PC-3 (cell line): Measurements from ENCODE around the gene MLKL. TPM values are rescaled to one million over a fixed set of nuclear protein-coding genes. Genes with fewer than 3 reads are reported as not detected.
"Not testable (repeated sequence)": the region's sequence is repeated elsewhere in the genome, so short reads cannot be mapped to it uniquely, and the experiment has no call there.

Experiments
- ATAC-seq: fragments of 200-7000 bp; cut with Tn5 transposase; 2 replicates; pipeline ENCODE4 v1.9.1; 2020; ENCODE audit warnings: mild to moderate bottlenecking, moderate library complexity
- BruUV-seq: library from RNA; stranded (reverse); fragments of 400-500 nt; replicated peaks from 2 replicates; lab custom pipeline; 2021; lab: Mats Ljungman, UMichigan
- CTCF ChIA-PET: fragments of 300-600 bp; sonication (Branson Sonifier 250); formaldehyde crosslinking; loops from one replicate; lab custom pipeline; 2022; ENCODE audit warnings: antibody characterized with exemption; lab: Charles Lee
- POLR2A ChIA-PET: fragments of 300-600 bp; sonication (Branson Sonifier 250); formaldehyde crosslinking; loops from one replicate; lab custom pipeline; 2022; ENCODE audit warnings: antibody characterized with exemption; ENCODE audit not compliant: unreplicated experiment; lab: Charles Lee
- DNase-seq: peaks from one replicate; pipeline ENCODE4 v3.0.0-alpha.2; 2015
- H2AFZ ChIP-seq: fragments of 300-600 bp; sonication (generic); 2 replicates; pipeline ENCODE4 v1.6.0; 2016; ENCODE audit warnings: antibody characterized with exemption, low read length
- H3F3A ChIP-seq: fragments of 300-600 bp; sonication (generic); one replicate; pipeline ENCODE4 v1.6.0; 2017; ENCODE audit warnings: antibody characterized with exemption, low read length, control low read depth, mild to moderate bottlenecking; ENCODE audit not compliant: unreplicated experiment
- H3K27ac ChIP-seq: fragments of 300-600 bp; sonication (generic); 2 replicates; pipeline ENCODE4 v1.5.1; 2016; ENCODE audit warnings: mild to moderate bottlenecking, low read length
- H3K27me3 ChIP-seq: fragments of 300-600 bp; sonication (generic); 2 replicates; pipeline ENCODE4 v1.6.1; 2016; ENCODE audit warnings: low read length, mixed read lengths
- H3K36me3 ChIP-seq: fragments of 300-600 bp; sonication (generic); 2 replicates; pipeline ENCODE4 v1.6.1; 2016; ENCODE audit warnings: low read depth, mixed run types, low read length, mixed read lengths
- H3K4me1 ChIP-seq: fragments of 300-600 bp; sonication (generic); 2 replicates; pipeline ENCODE4 v1.5.1; 2016; ENCODE audit warnings: low read length; ENCODE audit not compliant: insufficient read depth
- H3K4me2 ChIP-seq: fragments of 300-600 bp; sonication (generic); 2 replicates; pipeline ENCODE4 v1.6.0; 2016; ENCODE audit warnings: low read length
- H3K4me3 ChIP-seq: fragments of 300-600 bp; sonication (generic); 2 replicates; pipeline ENCODE4 v1.5.1; 2016; ENCODE audit warnings: mild to moderate bottlenecking, low read length, mixed read lengths
- H3K79me2 ChIP-seq: fragments of 300-600 bp; sonication (generic); 2 replicates; pipeline ENCODE4 v1.6.1; 2017; ENCODE audit warnings: low read length, mixed read lengths
- H3K9ac ChIP-seq: fragments of 300-600 bp; sonication (generic); 2 replicates; pipeline ENCODE4 v1.6.0; 2016; ENCODE audit warnings: mild to moderate bottlenecking, low read length
- H3K9me2 ChIP-seq: fragments of 300-600 bp; sonication (generic); replicated peaks from 2 replicates; pipeline ENCODE4 v1.6.1; 2016; ENCODE audit warnings: mixed run types, low read length, mixed read lengths
- H3K9me3 ChIP-seq: fragments of 300-600 bp; sonication (generic); 2 replicates; pipeline ENCODE4 v1.6.1; 2016; ENCODE audit warnings: low read length, mixed read lengths
- H4K20me1 ChIP-seq: fragments of 300-600 bp; sonication (generic); 2 replicates; pipeline ENCODE4 v1.6.1; 2016; ENCODE audit warnings: low read length, mixed read lengths
- EZH2 ChIP-seq: fragments of 300-600 bp; sonication (generic); IDR thresholded peaks from one replicate; pipeline ENCODE4 v1.6.1; 2017; ENCODE audit warnings: antibody characterized with exemption, mild to moderate bottlenecking, low read length; ENCODE audit not compliant: unreplicated experiment
- EZH2phosphoT487 ChIP-seq: fragments of 300-600 bp; sonication (generic); IDR thresholded peaks from 2 replicates; pipeline ENCODE4 v1.6.1; 2018; ENCODE audit warnings: mild to moderate bottlenecking, antibody characterized with exemption, low read length, borderline replicate concordance
- intact Hi-C: fragments of 100-400 bp; cut with micrococcal nuclease; formaldehyde crosslinking; loops from 2 replicates; pipeline ENCODE4 v1.9.0; 2023
- total RNA-seq: library from RNA; depleted of rRNA; stranded (reverse); fragments of >200 nt; gene quantifications from 2 replicates; pipeline ENCODE4 v1.2.3, GENCODE V29; 2014
- TF ChIP-seq, protein P1 (sequence below): fragments of 300-600 bp; sonication (generic); conservative IDR thresholded peaks from 2 replicates; pipeline ENCODE4 v1.5.1; 2017; ENCODE audit warnings: antibody characterized with exemption, low read depth, mild to moderate bottlenecking, low read length

Gene MLKL
- total RNA-seq, 1 experiment from 2014 or later = 30.9 TPM

DNA sequence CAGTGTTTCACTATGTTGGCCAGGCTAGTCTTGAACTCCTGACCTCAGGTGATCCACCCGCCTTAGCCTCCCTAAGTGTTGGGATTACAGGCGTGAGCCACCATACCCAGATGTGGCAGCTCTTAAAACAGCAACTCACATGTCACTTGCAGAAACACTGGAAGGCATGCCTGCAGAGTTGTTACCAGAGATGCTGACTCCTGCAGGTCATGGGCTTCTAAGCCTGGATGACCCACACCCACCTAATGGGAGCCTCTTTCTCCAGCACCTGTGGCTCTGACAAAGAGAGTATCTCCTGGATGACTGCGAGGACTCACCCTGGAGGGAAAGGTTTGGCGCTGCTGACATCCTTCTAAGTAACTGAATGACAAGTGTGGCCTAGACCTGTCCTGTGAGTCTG, 22.8 kb downstream of the MLKL start:
- DNase-seq (no peak), ATAC-seq (no peak)
- no peaks in the 10 kb centered on the region for H3K79me2 ChIP-seq
- no peak overlapping the region for H3K4me2 ChIP-seq
- ChIA-PET CTCF (no interaction called here), POLR2A (no interaction called here)
- H3K9ac ChIP-seq = no peak overlapping the region
- H4K20me1 ChIP-seq = no peaks in the 10 kb centered on the region
- no peak for TF ChIP-seq EZH2phosphoT487
- TF ChIP-seq EZH2 = no peak
- TF ChIP-seq, protein P1, sequence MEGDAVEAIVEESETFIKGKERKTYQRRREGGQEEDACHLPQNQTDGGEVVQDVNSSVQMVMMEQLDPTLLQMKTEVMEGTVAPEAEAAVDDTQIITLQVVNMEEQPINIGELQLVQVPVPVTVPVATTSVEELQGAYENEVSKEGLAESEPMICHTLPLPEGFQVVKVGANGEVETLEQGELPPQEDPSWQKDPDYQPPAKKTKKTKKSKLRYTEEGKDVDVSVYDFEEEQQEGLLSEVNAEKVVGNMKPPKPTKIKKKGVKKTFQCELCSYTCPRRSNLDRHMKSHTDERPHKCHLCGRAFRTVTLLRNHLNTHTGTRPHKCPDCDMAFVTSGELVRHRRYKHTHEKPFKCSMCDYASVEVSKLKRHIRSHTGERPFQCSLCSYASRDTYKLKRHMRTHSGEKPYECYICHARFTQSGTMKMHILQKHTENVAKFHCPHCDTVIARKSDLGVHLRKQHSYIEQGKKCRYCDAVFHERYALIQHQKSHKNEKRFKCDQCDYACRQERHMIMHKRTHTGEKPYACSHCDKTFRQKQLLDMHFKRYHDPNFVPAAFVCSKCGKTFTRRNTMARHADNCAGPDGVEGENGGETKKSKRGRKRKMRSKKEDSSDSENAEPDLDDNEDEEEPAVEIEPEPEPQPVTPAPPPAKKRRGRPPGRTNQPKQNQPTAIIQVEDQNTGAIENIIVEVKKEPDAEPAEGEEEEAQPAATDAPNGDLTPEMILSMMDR = no peak
- no peaks in the 10 kb centered on the region for H3K4me1 ChIP-seq
- BruUV-seq = no TSS peak
- H3K9me3 ChIP-seq = no peaks in the 10 kb centered on the region
- H3K9me2 ChIP-seq = no peaks in the 10 kb centered on the region
- intact Hi-C loops = no loop called here
- H3K27ac ChIP-seq = no peak overlapping the region
- no peak overlapping the region for H3K4me3 ChIP-seq
- H3K27me3 ChIP-seq = no peaks in the 10 kb centered on the region
- H2AFZ ChIP-seq = no peak overlapping the region
- H3K36me3 ChIP-seq = no peaks in the 10 kb centered on the region
- H3F3A ChIP-seq = no peaks in the 10 kb centered on the region

DNA sequence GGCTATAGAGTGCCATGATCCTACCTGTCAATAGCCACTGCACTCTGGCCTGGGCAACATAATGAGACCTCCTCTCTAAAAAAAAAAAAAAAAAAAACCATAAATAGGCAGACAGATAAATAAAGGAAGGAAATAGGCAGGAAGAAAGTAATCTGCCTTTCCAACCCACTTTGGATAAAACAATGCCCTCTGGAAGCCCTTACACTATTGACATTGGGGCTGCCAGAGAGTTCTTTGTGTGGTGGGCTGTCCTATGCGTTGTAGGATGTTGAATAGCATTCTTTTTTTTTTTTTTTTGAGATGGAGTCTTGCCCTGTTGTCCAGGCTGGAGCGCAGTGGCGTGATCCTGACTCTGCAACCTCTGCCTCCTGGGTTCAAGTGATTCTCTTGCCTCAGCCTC, 26.8 kb downstream of the MLKL start:
- H3F3A ChIP-seq = no peaks in the 10 kb centered on the region
- intact Hi-C loops = no loop called here
- H3K79me2 ChIP-seq = no peaks in the 10 kb centered on the region
- no peak overlapping the region for H3K9ac ChIP-seq
- no peak overlapping the region for H3K27ac ChIP-seq
- H3K9me3 ChIP-seq = no peaks in the 10 kb centered on the region
- no peak for TF ChIP-seq EZH2phosphoT487
- no peak for TF ChIP-seq EZH2
- TF ChIP-seq, protein P1 = no peak
- H3K27me3 ChIP-seq = no peaks in the 10 kb centered on the region
- no peaks in the 10 kb centered on the region for H3K4me1 ChIP-seq
- no peaks in the 10 kb centered on the region for H3K9me2 ChIP-seq
- no peak overlapping the region for H2AFZ ChIP-seq
- no peak for DNase-seq
- H4K20me1 ChIP-seq = no peaks in the 10 kb centered on the region
- ChIA-PET POLR2A (no interaction called here), CTCF (no interaction called here)
- H3K36me3 ChIP-seq = no peaks in the 10 kb centered on the region
- no TSS peak for BruUV-seq
- no peak for ATAC-seq
- H3K4me2 ChIP-seq = no peak overlapping the region
- H3K4me3 ChIP-seq = no peak overlapping the region

- CTCF ChIA-PET, H3K27ac ChIP-seq, DNase-seq, intact Hi-C loops, H4K20me1 ChIP-seq, H3K9me2 ChIP-seq, H3F3A ChIP-seq, H3K9ac ChIP-seq, H3K4me2 ChIP-seq, ATAC-seq, H3K27me3 ChIP-seq, POLR2A ChIA-PET, H3K4me3 ChIP-seq, H3K9me3 ChIP-seq, H2AFZ ChIP-seq, H3K4me1 ChIP-seq, BruUV-seq: not testable (repeated sequence)
- Histone ChIP-seq H3K36me3 (peaks cover 10% of the 10 kb centered on the region), H3K79me2 (peaks cover 29% of the 10 kb centered on the region)
Measured at GRCh38 chr16:74668877-74669276, 31.8 kb downstream of the MLKL start.
